HCT116 (cell line): ENCODE results near the gene GNPDA1. TPM values are rescaled to one million over a fixed set of nuclear protein-coding genes. Genes with fewer than 3 reads are reported as not detected.

Source experiments
- ATAC-seq: fragments of 200-7000 bp; cut with Tn5 transposase; 2 replicates; pipeline ENCODE4 v1.9.1; 2020; ENCODE audit warnings: mild to moderate bottlenecking, moderate library complexity
- BruUV-seq: library from RNA; stranded (reverse); fragments of 400-500 nt; replicated peaks from 2 replicates; lab custom pipeline; 2021; lab: Mats Ljungman, UMichigan
- CTCF ChIA-PET: fragments of 300-600 bp; sonication (Branson Sonifier 250); formaldehyde crosslinking; loops from one replicate; lab custom pipeline; 2021; ENCODE audit warnings: antibody characterized with exemption; lab: Charles Lee
- POLR2A ChIA-PET: fragments of 300-600, 350-600 bp; sonication (Branson Sonifier 250); formaldehyde crosslinking; loops from one replicate; lab custom pipeline; 2021; ENCODE audit warnings: antibody characterized with exemption; lab: Charles Lee
- RAD21 ChIA-PET, 2 experiments: fragments of 300-600 bp; sonication (Branson Sonifier 250); formaldehyde crosslinking; loops; one replicate each; lab custom pipeline; 2023; ENCODE audit warnings: low total read pairs in 2 of 2; ENCODE audit not compliant: uncharacterized antibody in 2 of 2, unreplicated experiment in 2 of 2, low non-redundant PET in 1 of 2; lab: Charles Lee
- DNase-seq: peaks from one replicate; pipeline ENCODE4 v3.0.0-alpha.2; 2010; ENCODE audit warnings: low read depth, low spot score
- H2AFZ ChIP-seq: fragments of 200-600 bp; shearing (Covaris generic), sonication (generic); 2 replicates; pipeline ENCODE4 v1.6.1; 2017; ENCODE audit warnings: low read depth, mixed run types, mixed read lengths, antibody characterized with exemption, low read length; ENCODE audit not compliant: poor library complexity, severe bottlenecking
- H3K27ac ChIP-seq: 2 replicates; pipeline ENCODE4 v1.5.1; 2012; ENCODE audit warnings: low read depth, low read length
- H3K27me3 ChIP-seq: fragments of 200-600 bp; sonication (generic); 2 replicates; pipeline ENCODE4 v1.6.1; 2016; ENCODE audit warnings: mixed run types, low read length, mixed read lengths; ENCODE audit not compliant: insufficient read depth
- H3K36me3 ChIP-seq, 2 experiments: fragments of 200-500 bp in 1 of 2; fragments of 200-600 bp in 1 of 2; sonication (Bioruptor generic) in 1 of 2; sonication (generic) in 1 of 2; 2 replicates each; pipeline versions ENCODE4 v1.5.1 to v1.6.1; 2014 to 2016; ENCODE audit warnings: low read length in 2 of 2, inconsistent platforms in 1 of 2, mixed read lengths in 1 of 2, mixed run types in 1 of 2; ENCODE audit not compliant: insufficient read depth in 2 of 2, control insufficient read depth in 1 of 2
- H3K4me1 ChIP-seq, 2 experiments: fragments of 200-600 bp in 1 of 2; sonication (generic) in 1 of 2; 2 replicates each; pipeline versions ENCODE4 v1.5.1 to v1.6.1; 2012 to 2017; ENCODE audit warnings: low read length in 2 of 2, inconsistent platforms in 1 of 2, mild to moderate bottlenecking in 1 of 2, mixed read lengths in 1 of 2, mixed run types in 1 of 2, moderate library complexity in 1 of 2; ENCODE audit not compliant: insufficient read depth in 2 of 2, control insufficient read depth in 1 of 2
- H3K4me2 ChIP-seq: fragments of 200-600 bp; sonication (generic); 2 replicates; pipeline ENCODE4 v1.6.1; 2017; ENCODE audit warnings: mixed run types, low read length, mixed read lengths
- H3K4me3 ChIP-seq, 2 experiments: fragments of 200-600 bp in 1 of 2; sonication (generic) in 1 of 2; replicated peaks in 1 of 2; 2 replicates each; pipeline ENCODE4 v1.5.1; 2011 to 2016; ENCODE audit warnings: low read length in 2 of 2, control low read depth in 1 of 2, low read depth in 1 of 2, mild to moderate bottlenecking in 1 of 2, mixed read lengths in 1 of 2, mixed run types in 1 of 2
- H3K79me2 ChIP-seq: fragments of 200-600 bp; sonication (generic); 2 replicates; pipeline ENCODE4 v1.6.1; 2017; ENCODE audit warnings: mild to moderate bottlenecking, mixed run types, low read length, moderate library complexity, mixed read lengths; ENCODE audit not compliant: insufficient read depth
- H3K9ac ChIP-seq: fragments of 200-600 bp; sonication (generic); 2 replicates; pipeline ENCODE4 v1.6.1; 2016; ENCODE audit warnings: low read length, mixed read lengths
- H3K9me2 ChIP-seq: fragments of 200-600 bp; sonication (generic), shearing (Covaris generic); 2 replicates; pipeline ENCODE4 v1.6.1; 2017; ENCODE audit warnings: mixed run types, mild to moderate bottlenecking, moderate library complexity; ENCODE audit not compliant: insufficient read depth
- H3K9me3 ChIP-seq, 2 experiments: fragments of 200-500 bp in 1 of 2; fragments of 200-600 bp in 1 of 2; sonication (Bioruptor generic) in 1 of 2; sonication (generic) in 1 of 2; 2 replicates each; pipeline ENCODE4 v1.6.1; 2014 to 2017; ENCODE audit warnings: low read length in 2 of 2, mixed read lengths in 2 of 2, inconsistent platforms in 1 of 2, low read depth in 1 of 2, mild to moderate bottlenecking in 1 of 2, mixed run types in 1 of 2, moderate library complexity in 1 of 2; ENCODE audit not compliant: control insufficient read depth in 1 of 2, insufficient read depth in 1 of 2
- H4K20me1 ChIP-seq: fragments of 200-600 bp; sonication (generic), shearing (Covaris generic); 2 replicates; pipeline ENCODE4 v1.6.1; 2017; ENCODE audit warnings: mixed run types, mild to moderate bottlenecking, moderate library complexity; ENCODE audit not compliant: insufficient read depth
- CBX3 ChIP-seq: IDR thresholded peaks from 2 replicates; pipeline ENCODE4 v1.6.1; 2012; ENCODE audit warnings: low read depth
- ELF1 ChIP-seq: IDR thresholded peaks from 2 replicates; pipeline ENCODE4 v1.6.1; 2012; ENCODE audit warnings: low read depth, borderline replicate concordance
- FOSL1 ChIP-seq: IDR thresholded peaks from 2 replicates; pipeline ENCODE4 v1.6.1; 2012; ENCODE audit warnings: low read depth
- POLR2A ChIP-seq: IDR thresholded peaks from 2 replicates; pipeline ENCODE4 v1.7.0; 2011; ENCODE audit warnings: borderline replicate concordance; ENCODE audit not compliant: insufficient read depth, insufficient read length; ENCODE audit errors: extremely low read depth
- POLR2AphosphoS5 ChIP-seq: IDR thresholded peaks from 2 replicates; pipeline ENCODE4 v1.6.1; 2011; ENCODE audit warnings: mild to moderate bottlenecking, low read depth, low read length, moderate library complexity
- SIN3A ChIP-seq: IDR thresholded peaks from 2 replicates; pipeline ENCODE4 v1.6.1; 2012; ENCODE audit warnings: low read depth
- SP1 ChIP-seq: IDR thresholded peaks from 2 replicates; pipeline ENCODE4 v1.6.1; 2012; ENCODE audit warnings: low read depth
- SRF ChIP-seq: IDR thresholded peaks from 2 replicates; pipeline ENCODE4 v1.6.1; 2012; ENCODE audit warnings: low read depth
- ZBTB33 ChIP-seq: IDR thresholded peaks from 2 replicates; pipeline ENCODE4 v1.6.1; 2011; ENCODE audit warnings: mild to moderate bottlenecking, low read length, moderate library complexity; ENCODE audit not compliant: insufficient replicate concordance; ENCODE audit errors: extremely low read depth
- intact Hi-C: fragments of 100-400 bp; cut with micrococcal nuclease; formaldehyde crosslinking; loops from 2 replicates; pipeline ENCODE4 v1.10.0; 2022
- total RNA-seq: library from RNA; stranded (reverse); gene quantifications from one replicate; pipeline ENCODE4 v1.2.1, GENCODE V29; 2021; ENCODE audit not compliant: unreplicated experiment

The GNPDA1 gene
- total RNA-seq, 1 experiment from 2014 or later: 45.6 TPM

- TF ChIP-seq ELF1: peak; percentile 88
- no peak for TF ChIP-seq FOSL1
- peak; percentile 84 for TF ChIP-seq POLR2AphosphoS5
- 0 out of 2 replicates have a peak, but pooled peaks have one; percentile 11 for TF ChIP-seq CBX3
- no peak for TF ChIP-seq SRF
- peak; percentile 14; the same call in 1 of the 2 replicates for TF ChIP-seq SIN3A
- no peak for TF ChIP-seq ZBTB33
- 0 out of 2 replicates have a peak, but pooled peaks have one; percentile 6 for TF ChIP-seq SP1
- TF ChIP-seq POLR2A: peak; percentile 74
- H3K9me3 ChIP-seq: no peaks in the 10 kb centered on the region
- H3K4me2 ChIP-seq: peak overlapping the region; percentile 66
- H3K4me1 ChIP-seq: peaks cover 10 to 15% of the 10 kb centered on the region in 2 experiments; a peak in 3 of 4 replicates
- H3K27me3 ChIP-seq: no peaks in the 10 kb centered on the region
- no peaks in the 10 kb centered on the region for H4K20me1 ChIP-seq
- BruUV-seq: no TSS peak
- peak overlapping the region; percentile 84 for H2AFZ ChIP-seq
- H3K79me2 ChIP-seq: no peaks in the 10 kb centered on the region
- H3K27ac ChIP-seq: peak overlapping the region; percentile 77
- intact Hi-C loops: no loop called here
- no peaks in the 10 kb centered on the region for H3K36me3 ChIP-seq
- ATAC-seq: peak; percentile 100
- H3K9ac ChIP-seq: peak overlapping the region; percentile 53
- peak; percentile 68 for DNase-seq
- POLR2A ChIA-PET: interaction anchor here (1.3 to 2.3 kb wide), 4 partner anchors 8 to 15 kb away, joined by 3 to 11 read pairs (median 4); partner anchors contain the start of gene GNPDA1
- CTCF ChIA-PET: interaction anchor here (1.0 to 2.9 kb wide), 3 partner anchors 10 to 64 kb away, joined by 3 to 10 read pairs (median 6); partner anchors contain the start of gene GNPDA1
- H3K9me2 ChIP-seq: no peaks in the 10 kb centered on the region
- RAD21 ChIA-PET: no interaction called here
- H3K4me3 ChIP-seq: peak overlapping the region; percentile 44 to 50
Observed at GRCh38 chr5:142024771-142025304, 12.0 kb upstream of the GNPDA1 start.
